ENCODE data around the gene UBALD2.
A peak's percentile ranks its signal among the peaks of the same experiment; 100 is the strongest.
"Not testable (repeated sequence)": the region's sequence is repeated elsewhere in the genome, so short reads cannot be mapped to it uniquely, and the experiment has no call there.

UBALD2 gene

DNA sequence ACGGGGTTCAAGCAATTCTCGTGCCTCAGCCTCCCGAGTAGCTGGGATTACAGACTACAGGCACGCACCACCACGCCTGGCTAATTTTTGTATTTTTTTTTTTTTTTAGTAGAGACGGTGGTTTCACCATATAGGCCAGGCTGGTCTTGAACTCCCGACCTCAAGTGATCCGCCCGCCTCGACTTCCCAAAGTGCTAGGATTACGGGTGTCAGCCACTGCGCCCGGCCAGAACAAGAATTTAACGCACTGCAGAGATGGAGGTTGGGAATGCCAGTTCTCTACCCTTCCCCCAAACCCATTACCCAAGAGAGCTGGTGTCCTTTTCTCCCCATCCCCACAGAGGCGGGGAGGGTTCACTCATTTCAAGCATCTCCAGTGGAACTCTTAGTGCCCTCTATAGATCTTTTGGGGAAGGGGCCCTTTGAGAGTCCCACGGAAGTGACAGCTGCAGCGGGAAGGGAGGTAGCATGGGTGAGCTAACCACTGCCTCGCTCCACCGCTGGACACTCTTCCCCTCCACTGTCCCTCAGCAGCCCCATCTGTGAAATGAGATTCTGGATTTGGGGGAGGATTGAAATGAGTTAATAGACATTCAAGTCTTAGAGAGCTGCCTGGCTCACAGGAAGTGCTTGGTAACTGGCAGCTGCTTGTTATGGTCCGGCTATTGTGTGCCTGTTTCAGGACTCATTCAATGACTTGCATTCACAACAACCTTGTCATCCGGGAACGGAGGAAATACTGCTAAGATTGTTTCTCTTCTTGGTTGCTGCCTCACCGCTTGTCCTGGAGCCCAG, 3.5 kb upstream of the UBALD2 start:
- intact Hi-C loops (cut with DNase I): no loop called here
- peak in 4 of 42 donors; percentile 40 to 74 (median 57) for DNase-seq

DNA sequence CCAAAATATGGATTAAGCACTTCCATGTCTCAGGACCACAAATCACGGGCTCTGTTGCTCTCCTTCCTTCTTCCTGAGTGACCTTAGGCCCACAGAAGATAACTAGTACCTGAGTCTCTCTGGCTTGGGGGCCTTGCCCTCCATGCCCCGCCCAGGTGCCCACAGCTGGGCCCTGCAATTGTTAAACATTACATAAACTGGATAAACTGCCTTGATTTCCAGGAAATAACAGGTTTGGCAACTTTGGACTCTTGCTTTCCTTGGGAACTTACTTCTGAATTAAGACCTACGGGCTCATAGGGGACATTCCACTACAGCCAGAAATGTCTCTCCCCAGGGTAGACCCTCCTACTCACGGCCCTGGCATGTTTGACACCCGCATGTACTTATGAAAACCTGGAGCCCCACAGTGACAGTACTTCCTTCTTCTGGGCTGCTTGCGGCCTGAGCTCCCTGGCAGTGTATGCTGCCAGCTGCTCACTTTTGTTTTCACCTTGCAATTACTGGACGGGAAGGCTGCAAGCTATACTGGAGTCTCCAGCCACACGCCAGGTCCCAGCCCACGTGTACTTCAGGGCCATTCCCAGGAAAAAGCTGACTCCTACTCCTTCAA, 2.3 kb upstream of the UBALD2 start:
- no peak for DNase-seq
- intact Hi-C loops (cut with DNase I): no loop called here

DNA sequence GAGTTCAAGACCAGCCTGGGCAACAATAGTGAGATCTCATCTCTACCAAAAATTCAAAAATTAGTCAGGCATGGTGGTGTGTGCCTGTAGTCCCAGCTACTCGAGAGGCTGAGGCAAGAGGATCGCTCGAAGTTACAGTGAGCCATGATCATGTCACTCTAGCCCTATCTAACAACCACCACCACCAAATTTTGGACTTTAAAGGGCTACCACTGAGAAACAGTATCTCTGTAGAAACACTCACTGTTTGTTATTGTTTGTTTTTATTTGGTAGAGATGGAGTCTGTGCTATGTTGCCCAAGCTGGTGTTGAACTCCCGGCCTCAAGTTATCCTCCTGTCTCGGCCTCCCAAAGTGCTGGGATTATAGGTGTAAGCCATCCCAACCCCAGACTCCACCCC, 1.3 kb upstream of the UBALD2 start:
- intact Hi-C loops (cut with DNase I): no loop called here

DNA sequence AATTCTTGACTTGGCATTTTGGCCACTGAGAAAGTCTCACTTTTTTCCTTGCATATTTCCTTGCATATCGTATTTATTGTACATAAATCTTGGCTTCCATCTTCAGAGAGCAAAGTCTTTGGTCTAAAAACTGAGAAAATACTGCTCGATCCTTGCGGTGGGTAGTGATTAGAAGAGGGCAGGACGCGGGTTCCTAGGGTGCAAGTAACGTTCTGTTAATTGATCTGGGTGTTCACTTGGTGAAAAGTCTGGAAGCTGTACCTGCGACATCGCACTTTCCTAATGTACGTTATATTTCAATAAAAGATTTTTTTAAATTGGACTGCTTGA, 758 bp upstream of the UBALD2 start:
- no peak for DNase-seq
- intact Hi-C loops (cut with DNase I): no loop called here

More for the DNA sequence above, 1.3 kb upstream of the UBALD2 start:
- no peak for DNase-seq

DNA sequence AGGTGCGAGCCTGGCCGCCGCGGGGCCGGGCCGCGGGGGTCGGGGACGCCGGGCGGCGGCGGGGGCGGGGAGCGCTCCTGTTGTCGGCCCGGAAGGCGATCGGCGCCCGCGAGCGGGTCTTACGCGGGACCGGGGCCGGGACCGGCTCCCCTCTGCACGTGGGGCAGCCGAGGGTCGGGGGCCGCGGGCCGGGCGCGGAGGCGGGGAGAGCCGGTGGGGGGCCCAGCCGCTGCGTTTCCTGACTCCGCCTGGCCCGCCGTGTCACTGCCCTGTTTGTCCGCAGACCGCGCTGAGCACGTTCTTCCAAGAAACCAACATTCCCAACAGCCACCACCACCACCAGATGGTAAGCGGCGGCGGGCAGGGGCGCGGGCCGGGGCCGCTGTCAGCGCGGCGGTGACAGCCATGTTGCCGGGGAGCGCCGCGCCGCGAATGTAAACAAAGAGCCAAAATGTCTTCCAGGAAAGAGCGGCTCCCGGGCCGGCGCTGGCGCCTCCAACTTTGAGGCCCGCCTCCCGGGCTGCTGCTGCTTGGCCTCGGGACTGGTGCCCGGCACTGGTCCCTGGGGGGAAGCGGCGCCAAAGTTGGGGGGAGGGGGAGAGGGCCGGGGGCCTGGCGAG, 586 bp downstream of the UBALD2 start:
- peak in 37 of 42 donors; percentile 35 to 77 (median 57) for DNase-seq
- intact Hi-C loops (cut with DNase I): no loop called here

DNA sequence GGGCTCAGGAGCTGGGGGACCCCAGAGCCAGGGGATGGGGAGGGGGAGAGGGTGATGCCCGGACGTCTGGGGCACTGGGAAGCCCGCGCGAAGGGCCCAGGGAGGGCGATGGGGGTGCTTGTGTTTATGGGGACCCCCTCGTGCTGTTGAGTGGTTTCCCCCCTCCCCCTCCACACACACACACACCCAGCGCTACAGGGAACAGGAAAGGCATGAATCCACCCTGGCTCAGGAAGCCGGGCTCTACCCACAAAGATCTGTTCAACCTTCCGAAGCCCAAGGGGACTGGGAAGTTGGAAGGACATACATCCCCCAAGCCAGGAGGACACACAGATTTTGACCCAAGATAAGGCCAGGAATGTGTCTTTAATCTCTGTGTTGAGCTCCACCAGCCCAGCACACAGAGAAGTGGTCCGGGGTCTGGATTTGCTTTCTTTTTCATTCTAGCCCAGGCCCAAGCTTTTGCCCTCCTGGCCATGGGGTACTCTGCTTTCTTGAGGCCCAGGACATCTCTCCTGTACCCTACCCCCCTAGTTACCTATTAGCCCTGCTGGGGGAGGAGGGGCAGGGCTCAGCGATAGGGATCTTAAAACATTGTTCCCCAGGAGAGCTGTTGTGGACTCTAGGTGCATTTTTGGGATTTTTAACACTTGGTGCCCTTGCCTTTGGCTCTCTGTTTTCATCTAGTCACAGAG, 1.2 kb downstream of the UBALD2 start:
- intact Hi-C loops (cut with DNase I): no loop called here
- DNase-seq: peak in 2 of 42 donors; percentile 25 to 47

DNA sequence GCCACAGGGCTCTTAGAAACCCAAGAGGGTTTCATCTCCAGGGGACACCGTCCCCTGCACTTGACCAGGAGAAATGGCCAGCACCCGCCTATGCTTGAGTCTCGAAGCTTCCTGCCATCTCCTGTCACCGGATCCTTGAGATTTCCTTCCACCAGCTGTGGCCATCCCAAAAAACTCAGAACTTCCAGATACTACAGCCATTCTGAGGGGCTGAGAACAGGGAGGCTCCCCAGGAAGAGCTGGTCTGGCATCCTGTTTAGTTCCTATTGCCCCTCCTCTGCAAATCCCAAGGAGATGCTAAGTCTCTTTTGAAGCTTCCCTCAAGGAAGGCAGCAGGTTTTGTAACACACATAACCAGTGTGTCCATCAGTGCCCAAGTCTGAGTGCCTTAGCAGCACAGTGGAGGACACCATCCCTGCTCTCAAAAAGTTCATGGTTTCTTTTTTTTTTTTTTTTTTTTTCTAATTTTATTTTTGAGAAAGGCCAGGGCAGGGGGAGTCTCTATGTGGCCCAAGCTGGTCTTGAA, 2.0 kb downstream of the UBALD2 start:
- DNase-seq: no peak
- intact Hi-C loops (cut with DNase I): no loop called here

DNA sequence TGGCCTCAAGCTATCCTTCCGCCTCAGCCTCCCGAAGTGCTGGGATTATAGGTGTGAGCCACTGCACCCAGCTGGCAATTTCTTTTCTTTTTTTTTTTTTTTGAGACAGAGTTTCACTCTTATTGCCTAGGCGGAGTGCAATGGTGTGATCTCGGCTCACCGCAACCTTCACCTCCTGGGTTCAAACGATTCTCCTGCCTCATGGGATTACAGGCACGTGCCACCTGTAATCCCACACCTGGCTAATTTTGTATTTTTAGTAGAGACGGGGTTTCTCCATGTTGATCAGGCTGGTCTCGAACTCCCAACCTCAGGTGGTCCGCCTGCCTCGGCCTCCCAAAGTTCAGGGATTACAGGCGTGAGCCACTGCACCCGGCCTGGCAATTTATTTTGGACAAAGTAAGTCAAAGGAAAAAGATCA, 2.4 kb downstream of the UBALD2 start:
- intact Hi-C loops (cut with DNase I); DNase-seq: not testable (repeated sequence)

DNA sequence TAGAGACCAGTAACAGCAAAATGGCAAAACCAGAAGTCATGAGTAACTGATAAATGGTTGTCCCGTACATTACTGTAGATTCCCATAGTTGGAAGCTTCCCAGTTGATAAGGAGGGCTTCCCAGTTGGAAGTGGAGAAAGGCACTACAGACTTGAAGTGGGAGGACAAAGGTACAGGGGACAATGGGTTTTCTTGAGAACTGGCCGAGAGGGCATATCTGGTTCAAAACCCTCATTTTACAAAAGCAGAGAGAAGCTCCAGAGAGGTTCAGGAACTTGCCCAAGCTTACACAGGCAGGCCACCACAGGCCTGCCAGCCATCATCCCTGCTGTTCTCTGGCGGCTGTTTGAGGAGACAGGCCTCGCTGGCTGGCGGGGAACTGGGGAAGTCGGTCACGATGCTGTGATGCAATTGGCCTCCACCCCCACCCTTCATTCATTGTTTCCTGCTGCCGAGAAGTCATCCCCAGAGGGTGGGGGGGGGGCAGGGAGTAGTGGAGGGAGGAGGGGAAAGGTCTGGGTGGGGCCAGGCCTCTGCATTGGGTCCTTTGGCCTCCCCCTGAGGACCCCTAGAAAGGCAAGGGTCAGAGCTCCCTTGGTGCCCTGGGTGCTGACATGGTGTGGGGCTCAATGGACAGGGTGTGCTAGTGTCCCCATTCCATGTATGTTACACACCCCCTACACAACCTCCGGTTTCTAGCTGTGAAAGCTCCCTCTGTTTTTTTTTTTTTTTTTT, 3.0 kb downstream of the UBALD2 start:
- DNase-seq: peak; percentile 55 to 94 (median 78)
- intact Hi-C loops (cut with DNase I): no loop called here

DNA sequence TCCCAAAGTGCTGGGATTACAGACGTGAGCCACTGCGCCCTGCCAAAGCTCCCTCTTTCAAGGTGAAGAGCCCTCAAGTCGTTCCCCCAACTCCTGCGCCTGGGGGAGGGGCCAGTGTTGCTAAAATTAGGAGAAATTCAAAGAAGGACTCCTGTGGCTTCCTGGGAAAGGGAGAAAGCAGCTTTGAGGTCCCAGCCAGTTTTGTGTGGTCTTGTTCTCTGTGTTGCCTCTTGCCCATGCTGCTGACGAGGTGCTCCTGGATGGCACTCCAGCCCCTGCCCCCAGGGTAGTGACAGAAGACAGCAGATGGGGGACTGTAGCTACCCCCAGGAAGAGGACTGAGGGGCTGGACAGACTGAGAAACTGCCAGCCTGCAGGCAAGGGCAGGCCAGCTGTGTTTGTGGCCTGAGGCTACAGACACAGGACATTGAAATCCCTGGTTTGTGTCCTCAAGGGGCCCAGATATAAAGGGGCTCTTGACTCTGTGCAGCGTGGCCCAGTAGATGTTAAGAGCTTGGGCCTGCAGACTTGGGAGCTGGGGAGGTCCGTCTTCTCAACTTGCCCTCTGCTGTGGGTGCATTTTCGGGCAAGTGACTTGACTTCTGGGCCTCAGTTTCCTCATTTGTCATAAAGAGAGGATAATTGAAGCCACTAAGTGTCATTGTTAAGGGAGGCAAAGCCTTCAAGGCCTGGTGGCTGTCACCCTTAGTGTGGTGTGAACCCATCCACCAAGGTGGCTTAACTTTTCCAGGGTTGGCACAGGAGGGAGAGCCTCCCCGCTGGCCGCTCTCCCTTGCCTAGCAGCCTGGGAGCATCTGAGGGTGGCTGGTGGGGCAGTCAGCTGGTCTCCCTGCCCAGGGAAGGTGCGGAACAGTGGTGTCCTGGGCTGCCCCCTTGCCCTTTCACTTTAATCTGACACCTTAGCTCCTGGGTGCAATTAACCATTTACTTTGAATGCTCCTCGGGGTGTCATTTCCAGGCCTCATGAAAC, 4.1 kb downstream of the UBALD2 start:
- no peak for DNase-seq
- intact Hi-C loops (cut with DNase I): no loop called here

DNA sequence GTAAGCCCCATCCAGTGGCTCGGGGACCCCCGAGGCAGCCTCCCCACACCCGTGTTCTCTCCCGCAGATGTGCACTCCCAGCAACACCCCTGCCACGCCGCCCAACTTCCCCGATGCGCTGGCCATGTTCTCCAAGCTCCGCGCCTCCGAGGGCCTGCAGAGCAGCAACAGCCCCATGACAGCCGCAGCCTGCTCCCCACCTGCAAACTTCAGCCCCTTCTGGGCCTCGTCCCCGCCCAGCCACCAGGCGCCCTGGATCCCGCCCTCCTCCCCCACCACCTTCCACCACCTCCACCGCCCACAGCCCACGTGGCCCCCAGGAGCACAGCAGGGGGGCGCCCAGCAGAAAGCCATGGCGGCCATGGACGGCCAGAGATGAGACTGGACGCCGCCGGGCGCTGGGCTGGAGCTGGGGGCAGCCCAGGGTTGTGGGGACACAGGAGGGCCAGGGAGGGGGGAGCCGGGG, 5.0 kb downstream of the UBALD2 start:
- intact Hi-C loops (cut with DNase I): loop anchor here (10.0 kb wide), 1 partner anchor 85 kb away; no protein-coding TSS in a partner anchor
- DNase-seq: no peak

DNA sequence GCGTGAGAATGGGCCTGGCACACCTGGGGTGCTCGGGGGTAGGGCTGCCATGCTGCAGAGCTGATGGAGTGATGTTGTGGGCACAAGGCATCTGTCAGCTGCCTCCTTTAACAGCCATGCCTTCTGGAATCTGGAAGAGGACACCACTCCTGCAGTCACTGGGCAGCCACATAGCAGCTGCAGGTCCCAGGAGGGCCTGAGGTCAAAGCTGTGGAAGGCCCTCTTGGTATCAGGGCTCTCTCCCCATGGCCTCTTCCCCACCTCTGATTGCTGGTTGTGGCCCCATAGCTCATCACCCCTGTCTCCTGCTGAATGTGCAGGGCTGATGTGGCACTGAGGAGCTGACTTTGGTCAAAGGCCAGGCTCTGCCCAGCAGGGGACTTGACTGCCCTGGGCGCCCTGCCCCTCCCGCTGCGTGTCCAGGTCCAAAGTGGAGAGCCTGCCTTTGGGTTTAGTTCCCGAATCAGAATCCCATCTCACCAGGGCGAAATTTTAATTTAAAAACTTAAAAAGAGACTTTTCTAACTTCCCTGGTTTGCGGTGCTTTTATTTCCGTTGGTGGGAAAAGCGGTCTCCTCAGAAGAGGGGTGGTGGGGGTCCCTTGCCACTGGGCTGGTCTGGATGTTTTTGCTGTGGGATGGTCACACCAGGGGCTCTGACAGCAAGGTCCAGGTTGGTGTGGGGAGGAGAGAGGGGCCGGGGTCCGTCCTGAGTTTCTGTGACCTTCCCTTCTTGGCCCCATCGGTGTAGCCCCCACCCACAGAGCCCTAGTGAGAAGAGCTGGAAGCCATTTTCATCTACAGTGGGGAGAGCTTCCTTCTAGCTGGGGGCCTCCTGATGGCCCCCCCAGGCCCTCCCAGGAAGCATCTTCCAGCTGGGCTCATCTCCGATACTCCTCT, 5.9 kb downstream of the UBALD2 start:
- DNase-seq: no peak
- intact Hi-C loops (cut with DNase I): loop anchor here (10.0 kb wide), 1 partner anchor 86 kb away; no protein-coding TSS in a partner anchor

DNA sequence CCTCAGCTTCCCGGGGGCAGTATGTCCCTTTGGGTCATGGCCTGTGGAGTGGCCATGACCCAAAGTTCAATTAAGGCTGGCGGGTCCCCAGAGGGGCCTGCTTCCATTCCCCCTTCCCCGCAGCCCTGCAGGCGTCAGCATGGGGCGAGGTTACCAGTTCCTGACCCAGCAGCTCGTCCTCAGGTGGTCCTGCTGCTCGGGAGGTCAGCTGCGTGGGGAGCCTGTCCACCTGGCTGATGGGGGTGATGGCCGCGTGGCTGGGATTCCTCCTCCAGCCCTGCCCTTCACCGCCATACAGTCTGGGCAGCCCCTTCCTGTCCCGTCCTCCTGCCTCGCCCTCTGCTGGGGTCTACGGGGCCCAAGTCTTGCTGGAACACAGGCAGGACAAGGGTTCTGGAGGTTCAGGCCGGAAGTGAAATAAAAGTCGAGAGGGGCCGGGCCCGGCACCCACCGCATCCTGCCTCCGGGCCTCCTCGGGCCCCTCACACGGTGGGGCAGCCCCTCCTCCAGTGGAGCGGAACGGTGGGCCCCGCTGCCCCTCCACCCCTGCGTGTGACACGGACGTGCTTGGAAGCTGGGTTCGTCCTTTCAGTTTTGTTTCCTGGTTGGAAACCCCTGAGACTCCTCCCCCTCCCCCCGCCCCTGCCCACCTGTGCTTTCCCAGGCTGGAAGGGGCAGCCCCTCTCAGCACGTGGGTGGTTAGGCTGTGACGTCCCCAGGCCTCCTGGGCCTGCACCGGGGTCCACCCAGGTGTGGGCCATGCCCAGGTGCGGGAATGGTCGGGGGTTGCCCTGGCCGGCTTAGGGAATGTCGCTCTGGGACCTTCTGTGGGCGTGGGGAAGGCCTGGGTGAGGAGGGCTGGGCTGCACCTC, 6.8 kb downstream of the UBALD2 start:
- no peak for DNase-seq
- intact Hi-C loops (cut with DNase I): loop anchor here (10.0 kb wide), 1 partner anchor 87 kb away; no protein-coding TSS in a partner anchor

DNA sequence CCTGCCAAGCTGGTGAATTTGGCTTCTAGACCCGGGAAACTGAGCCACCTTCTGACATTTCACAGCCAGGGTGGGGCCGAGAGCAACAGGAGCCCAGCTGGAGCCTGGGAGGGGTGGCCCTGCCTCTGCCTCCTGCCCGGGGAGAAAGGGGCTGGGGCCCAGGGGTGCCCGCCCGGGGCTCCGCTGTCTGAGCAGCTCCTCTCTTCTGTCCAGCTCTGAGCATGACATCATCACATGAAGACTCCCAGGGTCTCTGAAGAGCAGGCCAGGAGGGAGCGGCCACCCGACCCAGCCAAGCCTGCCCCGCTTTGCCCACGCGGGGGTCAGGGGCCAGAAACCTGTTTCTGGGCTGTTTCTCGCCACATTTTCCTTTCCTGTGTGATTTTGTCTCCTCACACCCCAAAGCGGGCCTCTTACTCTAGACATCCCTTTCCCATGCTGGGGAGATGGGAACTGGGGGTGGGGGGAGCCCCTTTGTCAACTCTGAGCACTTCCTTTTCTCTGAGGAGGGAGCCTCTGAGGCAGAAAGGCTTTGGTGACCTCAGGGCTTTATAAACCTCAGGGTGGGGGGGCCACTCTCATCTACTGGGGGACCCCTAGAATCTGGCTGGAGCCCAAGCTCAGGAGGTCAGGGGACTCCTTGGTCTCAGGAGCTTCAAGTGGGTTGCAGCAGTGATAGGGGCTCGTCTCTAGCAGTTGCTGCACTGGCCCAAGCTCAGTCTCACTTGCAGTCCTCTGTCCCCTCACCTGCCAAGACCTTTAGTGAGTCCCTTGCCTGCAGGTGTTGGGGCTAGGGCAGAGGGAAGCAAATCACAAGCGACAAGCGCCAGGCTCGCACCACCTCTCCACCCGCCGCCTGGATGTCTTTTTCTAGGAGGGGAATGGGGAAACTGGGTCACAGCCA, 7.6 kb downstream of the UBALD2 start:
- intact Hi-C loops (cut with DNase I): loop anchor here (10.0 kb wide), 1 partner anchor 88 kb away; no protein-coding TSS in a partner anchor
- DNase-seq: no peak
